K562 (cell line): ENCODE data around the gene CUL2. TPM values are rescaled to one million over a fixed set of nuclear protein-coding genes. Genes with fewer than 3 reads are reported as not detected.

Experiments used
- ATAC-seq: fragments of 200-7000 bp; cut with Tn5 transposase; 3 replicates; pipeline ENCODE4 v1.9.1; 2020; ENCODE audit warnings: moderate library complexity
- BruUV-seq: library from RNA; stranded (reverse); fragments of 400-500 nt; replicated peaks from 2 replicates; lab custom pipeline; 2021; lab: Mats Ljungman, UMichigan
- CTCF ChIA-PET: fragments of 300-600 bp; formaldehyde crosslinking; extraction: SDS; loops from one replicate; lab custom pipeline; 2021; ENCODE audit warnings: low intra/inter-chr PET ratio; lab: Yijun Ruan, JAX
- POLR2A ChIA-PET: fragments of 300-600, 350-650 bp; sonication (Branson Sonifier 250); formaldehyde crosslinking; extraction: SDS; loops from one replicate; lab custom pipeline; 2021; ENCODE audit warnings: antibody characterized with exemption, inconsistent platforms; lab: Yijun Ruan, JAX
- DNase-seq, 4 experiments: peaks; one replicate each; pipeline versions ENCODE4 v3.0.0 to v3.0.0-alpha.2; 2011 to 2018; ENCODE audit warnings: low spot score in 3 of 4, mixed read lengths in 3 of 4; ENCODE audit errors: extremely low read depth in 1 of 4
- FAIRE-seq: peaks from 2 replicates; lab custom pipeline; 2011; peaks lifted over from hg19 to GRCh38; lab: Jason Lieb, UNC
- H2AFZ ChIP-seq: 2 replicates; pipeline ENCODE4 v1.6.0; 2011; ENCODE audit warnings: low read depth, low read length, control low read depth, inconsistent platforms
- H3K27ac ChIP-seq: fragments of 200-600 bp; 3 replicates; pipeline ENCODE4 v1.8.0; 2011; ENCODE audit warnings: low read depth, mild to moderate bottlenecking, control low read depth, inconsistent platforms, low read length, moderate library complexity, mixed read lengths; ENCODE audit errors: extremely low read depth
- H3K27me3 ChIP-seq, 2 experiments: fragments of 300-600 bp in 1 of 2; 2 replicates in 1 of 2; 3 replicates in 1 of 2; pipeline versions ENCODE4 v1.6.0 to v1.8.0; 2011; ENCODE audit warnings: inconsistent platforms in 2 of 2, low read length in 2 of 2, mild to moderate bottlenecking in 1 of 2, mixed read lengths in 1 of 2, moderate library complexity in 1 of 2; ENCODE audit not compliant: control insufficient read depth in 2 of 2, insufficient read depth in 2 of 2
- H3K36me3 ChIP-seq: fragments of 300-600 bp; 3 replicates; pipeline ENCODE4 v1.8.0; 2011; ENCODE audit warnings: mild to moderate bottlenecking, low read length, inconsistent platforms; ENCODE audit not compliant: control insufficient read depth, insufficient read depth
- H3K4me1 ChIP-seq, 2 experiments: fragments of 200-600 bp in 1 of 2; replicated peaks in 1 of 2; 2 replicates in 1 of 2; 3 replicates in 1 of 2; pipeline versions ENCODE4 v1.5.1 to v1.8.0; 2011; ENCODE audit warnings: inconsistent platforms in 2 of 2, low read length in 2 of 2, mild to moderate bottlenecking in 1 of 2, mixed read lengths in 1 of 2, moderate library complexity in 1 of 2; ENCODE audit not compliant: control insufficient read depth in 2 of 2, insufficient read depth in 2 of 2
- H3K4me2 ChIP-seq: 2 replicates; pipeline ENCODE4 v1.6.1; 2011; ENCODE audit warnings: low read length, control low read depth, inconsistent platforms, mixed read lengths; ENCODE audit not compliant: insufficient read depth
- H3K4me3 ChIP-seq: fragments of 200-600 bp; sonication (generic), shearing (Covaris generic); 2 replicates; pipeline ENCODE4 v1.5.1; 2016; ENCODE audit warnings: control low read depth, inconsistent platforms
- H3K79me2 ChIP-seq: fragments of 200-600 bp; 3 replicates; pipeline ENCODE4 v1.8.0; 2011; ENCODE audit warnings: low read length, inconsistent platforms; ENCODE audit not compliant: control insufficient read depth, insufficient read depth
- H3K9ac ChIP-seq, 2 experiments: 2 replicates each; pipeline versions ENCODE4 v1.6.0 to v1.6.1; 2011; ENCODE audit warnings: low read depth in 2 of 2, low read length in 2 of 2, control low read depth in 1 of 2, inconsistent platforms in 1 of 2, mild to moderate bottlenecking in 1 of 2, mixed read lengths in 1 of 2; ENCODE audit not compliant: insufficient read depth in 1 of 2
- H3K9me1 ChIP-seq: one replicate; pipeline ENCODE4 v1.6.0; 2011; ENCODE audit warnings: inconsistent platforms, mild to moderate bottlenecking, low read length, moderate library complexity; ENCODE audit not compliant: control insufficient read depth, insufficient read depth
- H3K9me3 ChIP-seq: replicated peaks from 2 replicates; pipeline ENCODE4 v1.5.1; 2011; ENCODE audit warnings: low read depth, low read length, inconsistent platforms; ENCODE audit not compliant: control insufficient read depth, insufficient read depth
- H4K20me1 ChIP-seq: replicated peaks from 2 replicates; pipeline ENCODE4 v1.6.1; 2011; ENCODE audit warnings: low read length, inconsistent platforms, mixed read lengths; ENCODE audit not compliant: control insufficient read depth, insufficient read depth
- CCAR2 ChIP-seq: fragments of 200-400 bp; formaldehyde crosslinking; IDR thresholded peaks from 2 replicates; pipeline ENCODE4 v1.6.1; 2017; ENCODE audit warnings: mild to moderate bottlenecking, low read depth, low read length
- NFRKB ChIP-seq: fragments of 450-650 bp; IDR thresholded peaks from 2 replicates; pipeline ENCODE4 v1.6.1; 2016; ENCODE audit warnings: low read depth
- SAFB2 ChIP-seq: fragments of 200-400 bp; formaldehyde crosslinking; IDR thresholded peaks from 2 replicates; pipeline ENCODE4 v1.6.1; 2018; ENCODE audit warnings: borderline replicate concordance, low read length, low read depth, moderate library complexity; ENCODE audit not compliant: severe bottlenecking
- ZNF764 ChIP-seq: fragments of 250-450 bp; sonication (Bioruptor Pico); IDR thresholded peaks from 2 replicates; pipeline ENCODE4 v1.4.0; 2020; ENCODE audit warnings: low read depth, mild to moderate bottlenecking, moderate library complexity
- WGBS: fragments of 100-300 bp; shearing (Covaris generic); methylation state at CpG from one replicate; pipeline ENCODE4 v1.1.6; 2016; ENCODE audit warnings: low coverage, mixed read lengths; ENCODE audit not compliant: insufficient coverage; ENCODE audit errors: missing lambda C conversion rate; 5-methylcytosine and 5-hydroxymethylcytosine counted together
- in situ Hi-C: fragments of 300-500 bp; cut with MboI; formaldehyde crosslinking; loops from 4 replicates; pipeline ENCODE4 v1.15.0; 2018; ENCODE audit warnings: inconsistent platforms, mixed read lengths
- intact Hi-C: fragments of 100-400 bp; cut with micrococcal nuclease; formaldehyde crosslinking; loops from 2 replicates; pipeline ENCODE4 v1.14.2; 2022
- polyA plus RNA-seq, 8 experiments: library from polyadenylated mRNA; depleted of rRNA in 4 of 8; stranded (reverse) in 5 of 8; unstranded in 3 of 8; fragments of >200 nt; fragmentation: Nextera tagmentation in 2 of 8; fragmentation: Illumina TruSeq in 1 of 8; extraction: Ambion mirVana in 2 of 8; extraction: Trizol in 1 of 8; gene quantifications; 2 replicates each; pipeline versions ENCODE4 v1.2.1 to v1.2.3, GENCODE V29; 2011 to 2014; ENCODE audit warnings: inconsistent platforms in 1 of 8, missing spikeins in 1 of 8
- total RNA-seq, 7 experiments: library from RNA; depleted of rRNA in 6 of 7; stranded (reverse); fragments of >200 nt in 6 of 7; fragmentation: Illumina TruSeq in 2 of 7; extraction: Trizol in 2 of 7; gene quantifications; 2 replicates each; pipeline versions ENCODE4 v1.2.1 to v1.2.3, GENCODE V29; 2011 to 2021; ENCODE audit warnings: low replicate concordance in 1 of 7
- TF ChIP-seq, protein P1 (sequence below): sonication (generic); formaldehyde crosslinking; IDR thresholded peaks from 2 replicates; pipeline ENCODE4 v1.8.0; 2023; ENCODE audit warnings: mild to moderate bottlenecking, missing genetic modification reagents

The CUL2 gene
- total and polyA plus RNA-seq, 9 of the 15 experiments (the other 6 are each of a cell fraction or from before 2014, with no cell fraction given), result 17.3 to 46.3 (median 41.2) TPM

- no peaks in the 10 kb centered on the region for H3K36me3 ChIP-seq
- TF ChIP-seq ZNF764 (no peak), SAFB2 (no peak), CCAR2 (no peak), NFRKB (no peak)
- TF ChIP-seq, protein P1, sequence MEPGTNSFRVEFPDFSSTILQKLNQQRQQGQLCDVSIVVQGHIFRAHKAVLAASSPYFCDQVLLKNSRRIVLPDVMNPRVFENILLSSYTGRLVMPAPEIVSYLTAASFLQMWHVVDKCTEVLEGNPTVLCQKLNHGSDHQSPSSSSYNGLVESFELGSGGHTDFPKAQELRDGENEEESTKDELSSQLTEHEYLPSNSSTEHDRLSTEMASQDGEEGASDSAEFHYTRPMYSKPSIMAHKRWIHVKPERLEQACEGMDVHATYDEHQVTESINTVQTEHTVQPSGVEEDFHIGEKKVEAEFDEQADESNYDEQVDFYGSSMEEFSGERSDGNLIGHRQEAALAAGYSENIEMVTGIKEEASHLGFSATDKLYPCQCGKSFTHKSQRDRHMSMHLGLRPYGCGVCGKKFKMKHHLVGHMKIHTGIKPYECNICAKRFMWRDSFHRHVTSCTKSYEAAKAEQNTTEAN, result no peak
- H3K27me3 ChIP-seq, result peaks cover 12 to 30% of the 10 kb centered on the region in 2 experiments; a peak in 4 of 5 replicates
- ATAC-seq (no peak; the same call in 2 of the 3 replicates), DNase-seq (no peak), FAIRE-seq (no peak)
- H3K4me3 ChIP-seq, result no peak overlapping the region
- no peaks in the 10 kb centered on the region for H3K79me2 ChIP-seq
- BruUV-seq, result no TSS peak
- no peaks in the 10 kb centered on the region for H3K9me1 ChIP-seq
- no peaks in the 10 kb centered on the region; a peak in 1 of 5 replicates for H3K4me1 ChIP-seq
- intact Hi-C loops (no loop called here), in situ Hi-C loops (no loop called here)
- no peak overlapping the region for H3K27ac ChIP-seq
- no peaks in the 10 kb centered on the region for H3K9me3 ChIP-seq
- CTCF ChIA-PET, result no interaction called here
- 36% methylated on average over 5 of the region's 5 CpGs for WGBS
- POLR2A ChIA-PET, result no interaction called here
- no peaks in the 10 kb centered on the region for H4K20me1 ChIP-seq
- no peak overlapping the region for H3K9ac ChIP-seq
- H3K4me2 ChIP-seq, result no peak overlapping the region
- H2AFZ ChIP-seq, result no peak overlapping the region
These were observed 124.1 kb downstream of the CUL2 start for GRCh38 chr10:34966040-34966439.
